NCI-H128 (cell line): ENCODE measurements around the gene MRPL45.
A peak's percentile ranks its signal among the peaks of the same experiment; 100 is the strongest.

ENCODE experiments used
- DNase-seq: peaks from one replicate; lab custom pipeline; 2025; ENCODE audit not compliant: unreplicated experiment; lab: John Stamatoyannopoulos, UW

The MRPL45 gene

GRCh38 chr17:38324772-38325171 is 27.8 kb downstream of the MRPL45 start:
- no peak for DNase-seq

GRCh38 chr17:38325221-38325851 is 28.4 kb downstream of the MRPL45 start:
- no peak for DNase-seq

GRCh38 chr17:38326996-38327792 is 30.2 kb downstream of the MRPL45 start:
- DNase-seq, result no peak

- DNase-seq, result no peak
Measured at GRCh38 chr17:38327936-38328335, 31.0 kb downstream of the MRPL45 start.

GRCh38 chr17:38328620-38329019 is 31.7 kb downstream of the MRPL45 start:
- DNase-seq, result no peak

- DNase-seq, result no peak
Measured at GRCh38 chr17:38329284-38329683, 32.3 kb downstream of the MRPL45 start.

GRCh38 chr17:38329808-38330730 is 33.1 kb downstream of the MRPL45 start:
- DNase-seq, result no peak

GRCh38 chr17:38330941-38331411 is 34.0 kb downstream of the MRPL45 start:
- no peak for DNase-seq

GRCh38 chr17:38332735-38333134 is 35.8 kb downstream of the MRPL45 start:
- no peak for DNase-seq

- DNase-seq, result peak; percentile 3
Measured at GRCh38 chr17:38333635-38334295, 36.8 kb downstream of the MRPL45 start.

- DNase-seq, result no peak
Measured at GRCh38 chr17:38334480-38335364, 37.8 kb downstream of the MRPL45 start.

- DNase-seq, result no peak
Measured at GRCh38 chr17:38336838-38337237, 39.9 kb downstream of the MRPL45 start.

- no peak for DNase-seq
Measured at GRCh38 chr17:38338053-38338452, 41.1 kb downstream of the MRPL45 start.

- DNase-seq, result no peak
Measured at GRCh38 chr17:38338535-38338934, 41.6 kb downstream of the MRPL45 start.

- DNase-seq, result no peak
Measured at GRCh38 chr17:38339891-38340290, 42.9 kb downstream of the MRPL45 start.

GRCh38 chr17:38341035-38341721 is 44.2 kb downstream of the MRPL45 start:
- DNase-seq, result peak; percentile 29

- DNase-seq, result no peak
Measured at GRCh38 chr17:38342886-38343607, 46.1 kb downstream of the MRPL45 start.

GRCh38 chr17:38343608-38344419 is 46.8 kb downstream of the MRPL45 start, which contains the start of gene GPR179:
Gene GPR179 (minus strand): TSS chr17:38343956. CDS start chr17:38343789, 167 bp downstream.
- no peak for DNase-seq
